ENCODE data around the gene IFI35. TPM values are rescaled to one million over a fixed set of nuclear protein-coding genes. Genes with fewer than 3 reads are reported as not detected.
A peak's percentile ranks its signal among the peaks of the same experiment; 100 is the strongest.

Gene IFI35
- total and polyA plus RNA-seq, 9 of the 15 experiments (the other 6 are each of a cell fraction or from before 2014, with no cell fraction given), result 4.4 to 13.1 (median 10.2) TPM

- TF ChIP-seq, protein P1, sequence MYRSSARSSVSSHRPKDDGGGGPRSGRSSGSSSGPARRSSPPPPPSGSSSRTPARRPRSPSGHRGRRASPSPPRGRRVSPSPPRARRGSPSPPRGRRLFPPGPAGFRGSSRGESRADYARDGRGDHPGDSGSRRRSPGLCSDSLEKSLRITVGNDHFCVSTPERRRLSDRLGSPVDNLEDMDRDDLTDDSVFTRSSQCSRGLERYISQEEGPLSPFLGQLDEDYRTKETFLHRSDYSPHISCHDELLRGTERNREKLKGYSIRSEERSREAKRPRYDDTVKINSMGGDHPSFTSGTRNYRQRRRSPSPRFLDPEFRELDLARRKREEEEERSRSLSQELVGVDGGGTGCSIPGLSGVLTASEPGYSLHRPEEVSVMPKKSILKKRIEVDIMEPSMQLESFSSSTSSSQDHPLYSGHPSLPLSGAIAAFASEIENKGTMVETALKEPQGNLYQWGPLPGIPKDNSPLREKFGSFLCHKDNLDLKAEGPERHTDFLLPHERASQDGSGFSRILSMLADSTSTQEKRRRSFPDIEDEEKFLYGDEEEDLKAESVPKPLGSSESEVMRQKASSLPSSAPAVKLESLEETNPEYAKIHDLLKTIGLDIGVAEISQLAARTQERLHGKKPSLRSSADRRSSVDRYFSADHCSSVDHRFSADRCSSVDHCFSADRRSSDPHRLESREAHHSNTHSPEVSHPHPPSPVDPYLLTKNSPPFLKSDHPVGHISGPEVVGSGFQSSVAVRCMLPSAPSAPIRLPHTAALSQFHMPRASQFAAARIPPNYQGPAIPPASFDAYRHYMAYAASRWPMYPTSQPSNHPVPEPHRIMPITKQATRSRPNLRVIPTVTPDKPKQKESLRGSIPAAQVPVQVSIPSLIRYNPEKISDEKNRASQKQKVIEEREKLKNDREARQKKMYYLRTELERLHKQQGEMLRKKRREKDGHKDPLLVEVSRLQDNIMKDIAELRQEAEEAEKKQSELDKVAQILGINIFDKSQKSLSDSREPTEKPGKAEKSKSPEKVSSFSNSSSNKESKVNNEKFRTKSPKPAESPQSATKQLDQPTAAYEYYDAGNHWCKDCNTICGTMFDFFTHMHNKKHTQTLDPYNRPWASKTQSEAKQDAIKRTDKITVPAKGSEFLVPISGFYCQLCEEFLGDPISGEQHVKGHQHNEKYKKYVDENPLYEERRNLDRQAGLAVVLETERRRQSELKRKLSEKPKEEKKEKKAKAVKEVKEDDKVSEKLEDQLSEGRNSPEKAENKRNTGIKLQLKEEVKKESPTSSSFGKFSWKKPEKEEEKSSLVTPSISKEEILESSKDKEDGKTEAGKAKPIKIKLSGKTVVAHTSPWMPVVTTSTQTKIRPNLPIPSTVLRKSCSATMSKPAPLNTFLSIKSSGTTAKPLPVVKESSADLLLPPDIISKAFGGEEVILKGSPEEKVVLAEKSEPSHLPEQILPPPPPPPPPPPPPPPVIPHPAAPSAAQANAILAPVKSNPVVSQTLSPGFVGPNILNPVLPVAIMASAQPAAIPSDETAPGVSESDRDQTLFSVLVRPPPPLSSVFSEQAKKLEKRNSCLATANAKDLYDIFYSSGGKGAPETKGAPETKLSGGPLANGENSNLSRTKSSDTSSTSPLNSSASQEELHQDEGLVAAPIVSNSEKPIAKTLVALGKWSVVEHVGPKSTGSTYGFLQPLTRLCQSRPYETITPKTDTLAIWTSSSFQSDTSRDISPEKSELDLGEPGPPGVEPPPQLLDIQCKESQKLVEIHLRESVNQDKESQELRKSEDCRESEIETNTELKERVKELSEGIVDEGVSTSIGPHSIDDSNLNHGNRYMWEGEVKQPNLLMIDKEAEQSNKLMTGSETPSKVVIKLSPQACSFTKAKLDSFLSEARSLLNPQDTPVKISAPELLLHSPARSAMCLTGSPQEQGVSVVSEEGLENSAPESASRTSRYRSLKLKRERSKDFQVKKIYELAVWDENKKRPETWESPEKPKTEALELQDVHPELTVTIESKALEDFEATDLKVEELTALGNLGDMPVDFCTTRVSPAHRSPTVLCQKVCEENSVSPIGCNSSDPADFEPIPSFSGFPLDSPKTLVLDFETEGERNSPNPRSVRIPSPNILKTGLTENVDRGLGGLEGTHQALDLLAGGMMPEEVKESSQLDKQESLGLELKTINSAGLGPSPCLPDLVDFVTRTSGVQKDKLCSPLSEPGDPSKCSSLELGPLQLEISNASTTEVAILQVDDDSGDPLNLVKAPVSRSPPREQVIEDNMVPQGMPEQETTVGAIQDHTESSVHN (IDR thresholded peaks at IDR 0.05; ENCODE audit: borderline replicate concordance in 1 of 2, low read depth in 1 of 2), result no peak
- TF ChIP-seq, protein P2, sequence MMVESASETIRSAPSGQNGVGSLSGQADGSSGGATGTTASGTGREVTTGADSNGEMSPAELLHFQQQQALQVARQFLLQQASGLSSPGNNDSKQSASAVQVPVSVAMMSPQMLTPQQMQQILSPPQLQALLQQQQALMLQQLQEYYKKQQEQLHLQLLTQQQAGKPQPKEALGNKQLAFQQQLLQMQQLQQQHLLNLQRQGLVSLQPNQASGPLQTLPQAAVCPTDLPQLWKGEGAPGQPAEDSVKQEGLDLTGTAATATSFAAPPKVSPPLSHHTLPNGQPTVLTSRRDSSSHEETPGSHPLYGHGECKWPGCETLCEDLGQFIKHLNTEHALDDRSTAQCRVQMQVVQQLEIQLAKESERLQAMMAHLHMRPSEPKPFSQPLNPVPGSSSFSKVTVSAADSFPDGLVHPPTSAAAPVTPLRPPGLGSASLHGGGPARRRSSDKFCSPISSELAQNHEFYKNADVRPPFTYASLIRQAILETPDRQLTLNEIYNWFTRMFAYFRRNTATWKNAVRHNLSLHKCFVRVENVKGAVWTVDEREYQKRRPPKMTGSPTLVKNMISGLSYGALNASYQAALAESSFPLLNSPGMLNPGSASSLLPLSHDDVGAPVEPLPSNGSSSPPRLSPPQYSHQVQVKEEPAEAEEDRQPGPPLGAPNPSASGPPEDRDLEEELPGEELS (CRISPR knock-in tag; IDR thresholded peaks at IDR 0.05; ENCODE audit: borderline replicate concordance), result no peak
- TF ChIP-seq CSDE1 (IDR thresholded peaks at IDR 0.05) (peak in 1 of 2 experiments; percentile 92; a peak in 2 of 4 replicates), SMARCC2 (IDR thresholded peaks at IDR 0.05; ENCODE audit: low read depth) (no peak), KHSRP (IDR thresholded peaks at IDR 0.05) (no peak), FOSL1 (tag; conservative IDR thresholded peaks at IDR 0.05) (no peak), LCOR (CRISPR knock-in tag; IDR thresholded peaks at IDR 0.05) (no peak), NR1H2 (CRISPR knock-in tag; IDR thresholded peaks at IDR 0.05) (no peak), ZNF395 (CRISPR knock-in tag; IDR thresholded peaks at IDR 0.05) (0 out of 2 replicates have a peak, but pooled peaks have one; percentile 1)
- TF ChIP-seq, protein P3, sequence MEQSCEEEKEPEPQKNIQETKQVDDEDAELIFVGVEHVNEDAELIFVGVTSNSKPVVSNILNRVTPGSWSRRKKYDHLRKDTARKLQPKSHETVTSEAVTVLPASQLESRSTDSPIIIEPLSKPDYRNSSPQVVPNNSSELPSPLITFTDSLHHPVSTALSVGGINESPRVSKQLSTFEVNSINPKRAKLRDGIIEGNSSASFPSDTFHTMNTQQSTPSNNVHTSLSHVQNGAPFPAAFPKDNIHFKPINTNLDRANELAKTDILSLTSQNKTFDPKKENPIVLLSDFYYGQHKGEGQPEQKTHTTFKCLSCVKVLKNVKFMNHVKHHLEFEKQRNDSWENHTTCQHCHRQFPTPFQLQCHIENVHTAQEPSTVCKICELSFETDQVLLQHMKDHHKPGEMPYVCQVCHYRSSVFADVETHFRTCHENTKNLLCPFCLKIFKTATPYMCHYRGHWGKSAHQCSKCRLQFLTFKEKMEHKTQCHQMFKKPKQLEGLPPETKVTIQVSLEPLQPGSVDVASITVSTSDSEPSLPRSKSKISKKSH (CRISPR knock-in tag; IDR thresholded peaks at IDR 0.05), result no peak
- TF ChIP-seq, protein P4, sequence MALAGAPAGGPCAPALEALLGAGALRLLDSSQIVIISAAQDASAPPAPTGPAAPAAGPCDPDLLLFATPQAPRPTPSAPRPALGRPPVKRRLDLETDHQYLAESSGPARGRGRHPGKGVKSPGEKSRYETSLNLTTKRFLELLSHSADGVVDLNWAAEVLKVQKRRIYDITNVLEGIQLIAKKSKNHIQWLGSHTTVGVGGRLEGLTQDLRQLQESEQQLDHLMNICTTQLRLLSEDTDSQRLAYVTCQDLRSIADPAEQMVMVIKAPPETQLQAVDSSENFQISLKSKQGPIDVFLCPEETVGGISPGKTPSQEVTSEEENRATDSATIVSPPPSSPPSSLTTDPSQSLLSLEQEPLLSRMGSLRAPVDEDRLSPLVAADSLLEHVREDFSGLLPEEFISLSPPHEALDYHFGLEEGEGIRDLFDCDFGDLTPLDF (CRISPR knock-in tag; IDR thresholded peaks at IDR 0.05), result no peak
Measured at GRCh38 chr17:42980274-42980765, 26.3 kb upstream of the IFI35 start, which contains the start of gene RUNDC1 (continued).
